ENCODE data around the gene DNAJB2.

The DNAJB2 gene

DNA sequence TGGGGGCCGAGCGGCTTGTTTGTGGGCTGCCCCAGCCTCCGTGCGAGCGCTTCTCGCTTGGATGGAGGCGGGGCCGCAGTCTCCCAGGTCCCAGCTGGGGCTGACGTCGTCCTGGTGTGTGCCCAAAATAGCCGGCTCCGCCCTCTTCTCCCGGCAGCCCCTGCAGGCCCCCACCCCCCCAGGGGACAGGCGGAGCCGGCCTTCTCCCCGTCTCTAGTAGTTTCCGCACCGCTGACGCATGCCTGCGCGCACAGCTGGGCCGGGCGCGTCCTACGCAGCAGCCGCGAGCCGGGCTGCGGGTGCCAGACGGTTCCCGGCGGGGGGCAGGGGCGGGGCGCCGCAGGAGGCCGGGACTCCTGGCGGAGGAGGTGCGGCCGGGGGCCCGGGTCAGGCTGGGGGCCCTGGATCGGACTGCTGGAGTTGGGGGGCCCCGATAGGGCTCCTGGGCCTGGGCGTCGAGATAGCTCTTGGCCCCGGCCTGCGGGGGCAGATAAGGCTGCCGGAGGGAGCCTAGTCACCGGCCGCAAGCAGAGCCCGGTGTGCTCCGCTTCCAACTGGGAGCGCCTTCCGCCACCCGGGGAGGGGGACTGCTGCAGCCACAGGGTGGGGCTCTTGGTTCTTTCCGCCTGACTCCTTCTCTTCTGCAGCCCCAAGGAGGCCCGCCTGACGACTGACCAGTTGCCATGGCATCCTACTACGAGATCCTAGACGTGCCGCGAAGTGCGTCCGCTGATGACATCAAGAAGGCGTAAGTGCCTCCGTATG lies at the start of gene DNAJB2:
Gene DNAJB2, plus strand, starts transcription at position 216 of the 765 bp plus-strand sequence. Its CDS starts 468 bp downstream, at position 684.
- DNase-seq (ENCODE audit: low read depth): peak; percentile 93
- H3K4me3 ChIP-seq (ENCODE audit: low read depth, low read length): peak within 1 kb of the TSS; percentile 76
- TF ChIP-seq, protein P1, sequence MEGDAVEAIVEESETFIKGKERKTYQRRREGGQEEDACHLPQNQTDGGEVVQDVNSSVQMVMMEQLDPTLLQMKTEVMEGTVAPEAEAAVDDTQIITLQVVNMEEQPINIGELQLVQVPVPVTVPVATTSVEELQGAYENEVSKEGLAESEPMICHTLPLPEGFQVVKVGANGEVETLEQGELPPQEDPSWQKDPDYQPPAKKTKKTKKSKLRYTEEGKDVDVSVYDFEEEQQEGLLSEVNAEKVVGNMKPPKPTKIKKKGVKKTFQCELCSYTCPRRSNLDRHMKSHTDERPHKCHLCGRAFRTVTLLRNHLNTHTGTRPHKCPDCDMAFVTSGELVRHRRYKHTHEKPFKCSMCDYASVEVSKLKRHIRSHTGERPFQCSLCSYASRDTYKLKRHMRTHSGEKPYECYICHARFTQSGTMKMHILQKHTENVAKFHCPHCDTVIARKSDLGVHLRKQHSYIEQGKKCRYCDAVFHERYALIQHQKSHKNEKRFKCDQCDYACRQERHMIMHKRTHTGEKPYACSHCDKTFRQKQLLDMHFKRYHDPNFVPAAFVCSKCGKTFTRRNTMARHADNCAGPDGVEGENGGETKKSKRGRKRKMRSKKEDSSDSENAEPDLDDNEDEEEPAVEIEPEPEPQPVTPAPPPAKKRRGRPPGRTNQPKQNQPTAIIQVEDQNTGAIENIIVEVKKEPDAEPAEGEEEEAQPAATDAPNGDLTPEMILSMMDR (IDR thresholded peaks at IDR 0.05; ENCODE audit: low read depth, low read length, missing control alignments): no peak

DNA sequence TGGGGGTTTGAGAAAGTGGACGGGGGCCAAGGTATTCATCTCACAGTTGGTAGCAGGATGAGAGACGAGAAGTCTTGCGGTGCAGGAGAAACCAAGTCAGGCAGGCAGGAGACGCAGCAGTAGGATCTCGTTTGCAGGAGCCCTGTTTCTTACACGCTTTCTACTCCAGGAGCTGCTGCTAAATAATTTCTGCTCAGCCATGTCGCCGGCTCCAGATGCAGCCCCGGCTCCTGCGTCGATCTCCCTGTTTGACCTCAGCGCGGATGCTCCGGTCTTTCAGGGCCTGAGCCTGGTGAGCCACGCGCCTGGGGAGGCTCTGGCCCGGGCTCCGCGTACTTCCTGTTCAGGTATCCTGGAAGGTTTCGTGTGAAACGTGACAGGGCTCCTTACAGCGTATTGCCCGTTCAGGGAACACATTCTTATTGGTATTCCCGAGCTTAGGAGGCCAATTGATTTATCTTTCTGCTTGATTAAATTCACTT lies 49.1 kb upstream of the DNAJB2 start:
- H3K4me3 ChIP-seq (ENCODE audit: low read depth, low read length): peak overlapping the region; percentile 80
- TF ChIP-seq, protein P1 (IDR thresholded peaks at IDR 0.05; ENCODE audit: low read depth, low read length, missing control alignments): no peak
- DNase-seq (ENCODE audit: low read depth): no peak

DNA sequence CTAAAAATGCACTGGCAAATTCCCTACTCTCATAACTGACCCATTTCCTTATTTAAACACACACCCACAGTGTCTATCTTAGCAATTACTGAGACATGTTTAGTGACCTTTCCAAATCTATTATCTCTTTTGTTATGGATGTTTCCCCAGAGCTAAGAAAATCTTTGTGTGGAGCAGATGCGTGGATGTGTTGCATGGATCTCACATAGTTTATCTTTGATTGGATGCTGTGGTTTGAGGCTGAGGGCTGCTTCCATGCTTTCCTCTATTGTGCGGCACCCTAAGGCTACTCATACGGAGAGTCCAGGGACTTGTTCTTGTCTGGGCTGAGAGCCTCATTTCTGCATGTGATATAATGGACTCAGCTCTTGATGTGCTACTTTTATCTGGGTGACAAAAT lies 44.8 kb upstream of the DNAJB2 start:
- no peak overlapping the region for H3K4me3 ChIP-seq (ENCODE audit: low read depth, low read length)
- TF ChIP-seq, protein P1 (IDR thresholded peaks at IDR 0.05; ENCODE audit: low read depth, low read length, missing control alignments): no peak
- DNase-seq (ENCODE audit: low read depth): no peak

DNA sequence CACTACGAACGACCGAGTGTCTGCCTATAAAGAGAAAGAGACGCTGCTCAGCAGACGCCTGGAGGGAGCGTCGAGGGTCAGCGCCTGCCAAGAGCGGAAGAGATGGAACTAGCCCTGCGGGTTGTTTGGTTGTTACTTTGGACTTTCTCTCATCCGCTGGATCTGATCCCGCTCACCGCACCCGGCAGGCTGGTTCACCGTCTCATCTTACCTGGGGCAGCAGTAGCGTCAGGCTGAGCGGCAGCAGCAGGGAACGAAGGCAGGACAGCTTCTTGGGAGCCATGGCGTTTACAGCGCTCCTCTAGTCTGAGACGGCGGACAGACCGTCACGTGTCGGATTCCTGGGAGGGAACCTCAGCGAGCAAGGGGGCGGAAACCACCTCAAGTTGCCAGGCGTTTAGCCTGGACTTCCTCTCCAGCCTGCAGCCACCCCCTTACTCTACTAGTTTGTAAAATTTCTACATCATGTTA lies 35.8 kb upstream of the DNAJB2 start:
- DNase-seq (ENCODE audit: low read depth): no peak
- TF ChIP-seq, protein P1 (IDR thresholded peaks at IDR 0.05; ENCODE audit: low read depth, low read length, missing control alignments): no peak
- no peak overlapping the region for H3K4me3 ChIP-seq (ENCODE audit: low read depth, low read length)

DNA sequence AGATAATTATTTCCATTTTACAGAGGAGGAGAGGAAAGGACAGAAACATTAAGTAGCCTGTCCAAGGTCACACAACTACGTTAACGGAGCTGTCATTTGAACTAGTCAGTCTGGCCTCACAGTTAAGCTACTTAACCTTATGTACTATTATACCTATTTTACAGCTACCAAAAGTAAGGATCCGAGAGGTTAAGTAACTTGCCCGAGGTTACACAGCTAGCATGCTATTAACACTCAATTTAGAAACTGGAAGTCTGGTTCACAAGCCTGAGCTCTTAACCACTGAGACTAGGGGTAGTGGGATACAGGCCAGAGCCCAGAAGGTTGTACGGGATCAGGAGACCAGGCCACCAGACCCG lies 34.4 kb upstream of the DNAJB2 start:
- DNase-seq (ENCODE audit: low read depth): no peak
- peak overlapping the region; percentile 94 for H3K4me3 ChIP-seq (ENCODE audit: low read depth, low read length)
- TF ChIP-seq, protein P1 (IDR thresholded peaks at IDR 0.05; ENCODE audit: low read depth, low read length, missing control alignments): no peak

DNA sequence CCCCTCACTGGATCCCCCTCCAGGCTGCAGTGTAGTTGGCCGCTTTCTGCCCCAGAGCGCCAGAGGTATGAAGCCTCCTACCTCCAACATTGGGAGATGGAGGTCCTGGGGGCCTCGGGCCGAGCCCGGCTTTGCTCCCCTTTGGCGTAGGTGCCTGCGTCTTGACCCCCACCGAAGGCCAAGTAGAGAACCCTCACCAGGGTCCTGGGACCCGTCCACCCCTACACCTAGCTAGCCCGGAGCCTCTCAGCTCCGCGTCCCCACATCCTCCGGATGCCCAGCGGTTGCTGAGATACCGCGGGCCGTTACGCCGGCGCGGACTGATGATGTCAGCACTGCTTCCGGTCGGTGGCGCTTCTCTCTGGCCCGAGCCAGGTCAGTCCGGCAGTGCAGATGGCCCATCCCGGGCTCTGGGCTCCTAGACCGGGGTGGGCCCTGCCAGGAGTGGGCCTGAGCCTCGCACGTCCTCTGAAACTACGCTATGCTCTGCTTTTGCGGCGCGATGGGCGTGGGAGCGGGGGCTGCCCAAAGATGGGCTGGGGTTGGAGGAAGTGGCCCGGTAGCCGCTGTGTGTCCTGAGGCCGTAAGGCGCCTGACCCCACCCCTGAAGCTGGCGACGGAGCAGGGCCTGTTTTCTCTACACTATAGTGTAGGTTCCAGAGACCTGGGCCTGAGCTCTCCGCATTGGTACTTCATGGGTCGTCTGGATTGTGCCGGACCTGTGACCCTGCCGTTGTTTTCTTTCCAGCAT lies 33.8 kb upstream of the DNAJB2 start, which contains the start of the genes GLB1L and STK16:
Gene GLB1L, minus strand, starts transcription at position 297 of the 751 bp plus-strand sequence. CDS start 1,871 bp downstream, outside the sequence.
Gene STK16, plus strand, starts transcription at position 332 of the 751 bp plus-strand sequence. CDS start 521 bp downstream, outside the sequence.
- TF ChIP-seq, protein P1 (IDR thresholded peaks at IDR 0.05; ENCODE audit: low read depth, low read length, missing control alignments): no peak
- H3K4me3 ChIP-seq (ENCODE audit: low read depth, low read length): peak within 1 kb of the TSS; percentile 94
- DNase-seq (ENCODE audit: low read depth): peak; percentile 72

Data from GM12864 (cell line).